Measurements from ENCODE around the gene ELMOD1. TPM values are rescaled to one million over a fixed set of nuclear protein-coding genes. Genes with fewer than 3 reads are reported as not detected.

The ELMOD1 gene
- total RNA-seq, 2 experiments from 2014 or later = not detected

DNA sequence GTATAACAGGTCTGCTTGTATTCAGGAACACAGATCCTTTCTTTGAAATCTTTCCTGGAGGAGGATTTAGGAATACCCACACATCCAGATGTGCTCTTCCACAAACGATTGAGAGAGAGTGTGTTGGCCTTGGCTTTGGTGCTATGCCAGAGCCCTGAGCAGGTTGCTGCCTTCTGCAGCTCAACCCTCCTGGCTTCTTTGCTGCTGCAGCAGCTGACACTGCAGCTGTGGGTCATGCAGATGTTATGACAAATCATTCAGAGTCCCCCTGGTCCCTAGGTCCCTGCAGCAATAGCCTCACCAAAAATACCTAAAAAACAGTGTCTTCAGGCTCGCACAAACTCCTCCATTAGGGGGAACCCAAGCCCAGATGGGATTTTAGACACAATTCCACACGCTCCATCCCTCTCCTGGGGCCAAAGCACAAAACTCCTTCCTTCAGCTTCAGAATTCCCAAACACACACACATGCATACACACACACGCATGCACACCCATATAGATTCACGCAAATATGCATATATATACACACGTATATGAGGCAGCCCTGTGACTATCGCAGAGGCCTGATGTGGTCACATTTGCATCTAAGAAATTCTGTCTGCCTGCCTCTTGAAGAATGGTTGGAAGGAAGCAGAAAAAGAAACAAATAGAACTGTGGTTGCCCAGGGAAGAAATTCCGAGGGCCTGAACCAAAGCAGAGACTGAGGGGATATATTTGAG lies 85.5 kb downstream of the ELMOD1 start:
- no peaks in the 10 kb centered on the region for H3K4me1 Mint-ChIP-seq
- DNase-seq (no peak), ATAC-seq (ENCODE audit: low read depth) (no peak)
- peaks cover 6% of the 10 kb centered on the region for H3K27me3 Mint-ChIP-seq
- no peaks in the 10 kb centered on the region for H3K36me3 Mint-ChIP-seq
- no peaks in the 10 kb centered on the region for H3K9me3 Mint-ChIP-seq
- POLR2A ChIA-PET = no interaction called here
- no peak overlapping the region for H3K27ac Mint-ChIP-seq
- H3K4me3 Mint-ChIP-seq = no peak overlapping the region

GRCh38 chr11:107677924-107678631 lies 87.1 kb downstream of the ELMOD1 start:
- POLR2A ChIA-PET = no interaction called here
- no peaks in the 10 kb centered on the region for H3K9me3 Mint-ChIP-seq
- no peak for ATAC-seq (ENCODE audit: low read depth)

DNA sequence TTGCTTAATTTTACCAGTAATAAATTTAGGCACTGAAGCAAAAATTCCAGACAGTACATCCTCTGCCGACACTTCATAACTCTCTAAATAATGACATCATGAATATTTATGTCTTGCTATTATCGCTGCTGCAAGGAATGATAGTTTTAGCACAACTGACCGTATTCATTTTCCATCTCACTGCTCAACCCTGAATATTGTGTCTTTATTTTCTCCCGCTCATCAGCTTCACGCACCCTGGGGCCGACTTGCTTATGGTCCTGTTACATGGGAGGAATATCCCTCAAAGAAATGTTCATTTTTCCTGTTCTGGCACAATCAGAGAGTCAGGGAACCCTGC lies 87.7 kb downstream of the ELMOD1 start:
- Mint-ChIP-seq H3K9me3 (no peaks in the 10 kb centered on the region), H3K36me3 (no peaks in the 10 kb centered on the region), H3K4me3 (no peak overlapping the region), H3K4me1 (no peaks in the 10 kb centered on the region), H3K27ac (no peak overlapping the region), H3K27me3 (peaks cover 11% of the 10 kb centered on the region)
- POLR2A ChIA-PET = no interaction called here
- no peak for ATAC-seq (ENCODE audit: low read depth)
- DNase-seq = no peak

More at GRCh38 chr11:107677924-107678631, 87.1 kb downstream of the ELMOD1 start:
- Mint-ChIP-seq H3K4me3 (no peak overlapping the region), H3K27me3 (peaks cover 11% of the 10 kb centered on the region), H3K27ac (no peak overlapping the region), H3K4me1 (no peaks in the 10 kb centered on the region), H3K36me3 (no peaks in the 10 kb centered on the region)
- DNase-seq = no peak

GRCh38 chr11:107679255-107680024 lies 88.5 kb downstream of the ELMOD1 start:
- Mint-ChIP-seq H3K4me1 (no peaks in the 10 kb centered on the region), H3K4me3 (no peak overlapping the region), H3K36me3 (no peaks in the 10 kb centered on the region), H3K9me3 (no peaks in the 10 kb centered on the region), H3K27me3 (peaks cover 10% of the 10 kb centered on the region), H3K27ac (no peak overlapping the region)
- ATAC-seq (ENCODE audit: low read depth) (no peak), DNase-seq (no peak)
- POLR2A ChIA-PET = no interaction called here

DNA sequence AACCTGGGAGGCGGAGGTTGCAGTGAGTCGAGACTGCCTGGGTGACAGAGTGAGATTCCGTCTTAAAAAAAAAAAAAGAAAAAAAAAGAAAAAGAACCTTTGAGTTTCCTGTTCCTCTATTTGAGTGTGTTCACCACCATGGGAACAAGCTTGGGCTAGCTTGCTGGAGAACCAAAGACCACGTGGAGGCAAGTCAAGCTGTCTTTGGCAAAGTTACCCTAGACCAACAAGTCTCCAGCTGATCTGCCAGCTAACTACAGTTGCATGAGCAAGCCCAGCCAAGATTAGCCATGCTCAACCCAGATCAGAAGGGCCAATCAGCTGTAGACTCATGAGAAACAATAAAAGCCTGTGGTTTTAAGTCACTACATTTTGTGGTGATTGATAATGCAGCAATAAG lies 91.2 kb downstream of the ELMOD1 start:
- H3K27ac Mint-ChIP-seq = no peak overlapping the region
- H3K4me3 Mint-ChIP-seq = no peak overlapping the region
- no peaks in the 10 kb centered on the region for H3K4me1 Mint-ChIP-seq
- DNase-seq = no peak
- POLR2A ChIA-PET = no interaction called here
- H3K9me3 Mint-ChIP-seq = no peaks in the 10 kb centered on the region
- peaks cover 7% of the 10 kb centered on the region for H3K27me3 Mint-ChIP-seq
- no peak for ATAC-seq (ENCODE audit: low read depth)
- no peaks in the 10 kb centered on the region for H3K36me3 Mint-ChIP-seq

- no peak overlapping the region for H3K27ac Mint-ChIP-seq
- no peak overlapping the region for H3K4me3 Mint-ChIP-seq
- peaks cover 7% of the 10 kb centered on the region for H3K27me3 Mint-ChIP-seq
- H3K36me3 Mint-ChIP-seq = no peaks in the 10 kb centered on the region
- H3K4me1 Mint-ChIP-seq = no peaks in the 10 kb centered on the region
- no peak for ATAC-seq (ENCODE audit: low read depth)
- DNase-seq = no peak
- POLR2A ChIA-PET = no interaction called here
- H3K9me3 Mint-ChIP-seq = no peaks in the 10 kb centered on the region
Observed at GRCh38 chr11:107682572-107682971, 91.6 kb downstream of the ELMOD1 start.

DNA sequence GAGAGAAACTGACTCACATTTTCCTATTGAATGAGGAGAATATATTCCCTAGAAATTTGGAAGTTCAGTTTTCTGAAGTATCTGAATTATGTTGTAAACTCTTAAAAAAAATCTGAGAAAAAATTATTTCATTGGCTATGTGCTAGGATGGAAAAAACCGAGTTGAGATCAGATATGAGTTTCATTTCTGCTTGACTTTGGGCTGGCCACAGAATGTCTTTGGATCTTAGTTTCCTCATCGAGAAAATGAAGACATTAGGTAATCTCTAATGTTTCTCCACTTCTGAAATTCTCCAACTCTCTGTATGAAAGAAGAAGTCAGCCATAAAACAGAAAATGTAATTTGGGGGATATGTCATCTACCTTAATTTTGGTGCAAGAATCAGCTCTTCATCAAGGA lies 92.1 kb downstream of the ELMOD1 start:
- H3K27me3 Mint-ChIP-seq = peaks cover 7% of the 10 kb centered on the region
- H3K4me1 Mint-ChIP-seq = no peaks in the 10 kb centered on the region
- H3K27ac Mint-ChIP-seq = no peak overlapping the region
- H3K36me3 Mint-ChIP-seq = no peaks in the 10 kb centered on the region
- DNase-seq = no peak
- POLR2A ChIA-PET = no interaction called here
- no peak for ATAC-seq (ENCODE audit: low read depth)
- no peak overlapping the region for H3K4me3 Mint-ChIP-seq
- H3K9me3 Mint-ChIP-seq = no peaks in the 10 kb centered on the region

- Mint-ChIP-seq H3K27ac (no peak overlapping the region), H3K36me3 (no peaks in the 10 kb centered on the region), H3K9me3 (no peaks in the 10 kb centered on the region), H3K4me1 (no peaks in the 10 kb centered on the region), H3K27me3 (peaks cover 7% of the 10 kb centered on the region), H3K4me3 (no peak overlapping the region)
- POLR2A ChIA-PET = no interaction called here
- DNase-seq = no peak
- no peak for ATAC-seq (ENCODE audit: low read depth)
Observed at GRCh38 chr11:107683807-107684206, 92.9 kb downstream of the ELMOD1 start.

GRCh38 chr11:107688322-107688918 lies 97.5 kb downstream of the ELMOD1 start:
- no peaks in the 10 kb centered on the region for H3K4me1 Mint-ChIP-seq
- no peak overlapping the region for H3K27ac Mint-ChIP-seq
- no peaks in the 10 kb centered on the region for H3K9me3 Mint-ChIP-seq
- ATAC-seq (ENCODE audit: low read depth) = no peak
- H3K36me3 Mint-ChIP-seq = no peaks in the 10 kb centered on the region
- no peak for DNase-seq
- peaks cover 18% of the 10 kb centered on the region for H3K27me3 Mint-ChIP-seq
- POLR2A ChIA-PET = no interaction called here
- no peak overlapping the region for H3K4me3 Mint-ChIP-seq

DNA sequence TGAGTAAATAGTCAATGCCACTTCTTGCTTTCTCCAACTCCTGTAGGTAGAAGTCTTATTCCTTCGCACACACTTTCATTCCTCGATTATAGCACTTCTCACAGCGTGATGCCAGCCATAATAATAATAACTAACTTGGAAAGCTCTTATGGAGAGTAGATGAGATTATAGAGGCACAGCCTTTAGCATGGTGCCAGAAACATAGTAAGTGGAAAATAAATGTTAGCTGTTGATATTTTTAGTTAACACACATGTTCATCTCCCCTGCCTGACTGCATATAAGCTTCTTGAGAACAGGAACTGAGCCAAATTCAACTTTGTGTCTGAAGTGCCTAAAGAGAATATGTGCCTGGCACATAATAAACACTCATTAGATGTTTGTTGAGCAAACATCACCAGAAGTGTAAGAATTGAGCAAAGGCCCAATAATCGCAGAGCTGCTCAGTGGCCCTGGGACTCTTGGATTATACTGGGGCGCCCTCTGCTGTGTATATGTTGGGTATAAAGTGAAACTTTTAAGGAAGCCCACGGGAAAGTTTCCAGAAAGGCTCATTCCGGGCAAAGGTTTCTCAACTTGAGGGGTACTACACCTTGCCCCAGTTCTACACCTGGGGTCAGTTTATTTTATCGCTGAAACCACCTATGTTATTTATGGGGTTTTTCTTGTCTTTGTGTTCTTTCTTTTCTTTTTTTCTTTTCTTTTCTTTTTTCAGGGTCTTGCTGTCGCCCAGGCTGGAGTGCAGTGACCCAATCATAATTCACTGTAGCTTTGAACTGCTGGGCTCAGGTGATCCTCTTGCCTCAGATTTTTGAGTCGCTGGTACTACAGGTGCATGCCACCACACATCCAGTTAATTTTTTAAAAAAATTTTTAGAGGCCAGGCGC lies 98.6 kb downstream of the ELMOD1 start:
- Mint-ChIP-seq H3K4me3 (no peak overlapping the region), H3K36me3 (no peaks in the 10 kb centered on the region), H3K27me3 (peaks cover 23% of the 10 kb centered on the region), H3K9me3 (no peaks in the 10 kb centered on the region), H3K4me1 (no peaks in the 10 kb centered on the region), H3K27ac (no peak overlapping the region)
- POLR2A ChIA-PET = no interaction called here
- DNase-seq = peak; percentile 41
- ATAC-seq (ENCODE audit: low read depth) = peak; percentile 73

GRCh38 chr11:107691000-107691750 lies 100.2 kb downstream of the ELMOD1 start:
- H3K4me3 Mint-ChIP-seq = no peak overlapping the region

GRCh38 chr11:107695446-107695845 lies 104.5 kb downstream of the ELMOD1 start:
- Mint-ChIP-seq H3K4me3 (no peak overlapping the region), H3K4me1 (no peaks in the 10 kb centered on the region), H3K27me3 (peaks cover 35% of the 10 kb centered on the region), H3K36me3 (no peaks in the 10 kb centered on the region), H3K27ac (no peak overlapping the region), H3K9me3 (no peaks in the 10 kb centered on the region)
- DNase-seq = no peak
- POLR2A ChIA-PET = no interaction called here
- ATAC-seq (ENCODE audit: low read depth) = no peak

More at GRCh38 chr11:107691000-107691750, 100.2 kb downstream of the ELMOD1 start:
- H3K9me3 Mint-ChIP-seq = no peaks in the 10 kb centered on the region
- H3K4me1 Mint-ChIP-seq = no peaks in the 10 kb centered on the region
- POLR2A ChIA-PET = no interaction called here
- no peak for ATAC-seq (ENCODE audit: low read depth)
- no peak for DNase-seq
- peaks cover 26% of the 10 kb centered on the region for H3K27me3 Mint-ChIP-seq
- no peak overlapping the region for H3K27ac Mint-ChIP-seq
- H3K36me3 Mint-ChIP-seq = no peaks in the 10 kb centered on the region

Measured in activated naive CD8-positive, alpha-beta T cell treated with anti-CD3 and anti-CD28 coated beads, Interleukin-2, amount 10 ng/mL, durations not matched to agents 7 days and 5 days (primary cell).